Mononuclear cell (primary cell): ENCODE results near the gene WHAMM. TPM values are rescaled to one million over a fixed set of nuclear protein-coding genes. Genes with fewer than 3 reads are reported as not detected.
A peak's percentile ranks its signal among the peaks of the same experiment; 100 is the strongest.

ENCODE experiments used
- H3K27me3 ChIP-seq: 2 replicates; pipeline ENCODE4 v1.6.0; 2011; ENCODE audit warnings: low read length, control low read depth; ENCODE audit not compliant: insufficient read depth
- H3K4me1 ChIP-seq: 2 replicates; pipeline ENCODE4 v1.5.1; 2011; ENCODE audit warnings: mild to moderate bottlenecking, low read length, control low read depth; ENCODE audit not compliant: insufficient read depth
- H3K4me3 ChIP-seq: 2 replicates; pipeline ENCODE4 v1.5.1; 2011; ENCODE audit warnings: mild to moderate bottlenecking, low read length, moderate library complexity
- H3K9me3 ChIP-seq: 2 replicates; pipeline ENCODE4 v1.5.1; 2011; ENCODE audit warnings: low read depth, mild to moderate bottlenecking, control low read depth, low read length
- total RNA-seq: library from RNA; depleted of rRNA; stranded (reverse); fragments of >200 nt; gene quantifications from one replicate; pipeline ENCODE4 v1.2.3, GENCODE V29; 2012

Gene WHAMM
- total RNA-seq, 1 donor, result 73.6 TPM

- H3K9me3 ChIP-seq, result no peaks in the 10 kb centered on the region
- H3K4me3 ChIP-seq, result no peak overlapping the region
- H3K4me1 ChIP-seq, result no peaks in the 10 kb centered on the region
- H3K27me3 ChIP-seq, result no peaks in the 10 kb centered on the region
Observed at GRCh38 chr15:82792068-82792467, 17.4 kb upstream of the WHAMM start.

DNA sequence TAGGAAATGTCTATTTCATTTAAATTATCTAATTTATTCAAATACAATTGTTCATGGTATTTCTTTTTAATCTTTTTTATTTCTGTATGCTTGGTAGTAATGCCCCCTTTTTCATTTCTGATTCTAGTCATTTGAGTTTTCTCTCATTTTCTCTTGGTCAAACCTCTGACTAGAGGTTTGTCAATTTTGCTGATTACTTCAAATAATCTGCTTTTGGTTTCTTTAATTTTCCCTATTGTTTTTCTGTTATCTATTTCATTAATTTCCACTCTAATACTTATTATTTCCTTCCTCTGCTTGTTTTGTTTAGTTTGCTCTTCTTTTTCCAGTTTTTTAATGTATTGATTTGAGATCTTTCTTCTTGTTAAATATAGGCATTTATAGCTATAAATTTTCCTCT lies 15.7 kb upstream of the WHAMM start:
- Histone ChIP-seq H3K4me3 (no peak overlapping the region), H3K4me1 (no peaks in the 10 kb centered on the region), H3K9me3 (no peaks in the 10 kb centered on the region), H3K27me3 (no peaks in the 10 kb centered on the region)

- Histone ChIP-seq H3K27me3 (no peaks in the 10 kb centered on the region), H3K4me1 (no peaks in the 10 kb centered on the region)
Observed at GRCh38 chr15:82798104-82798503, 11.3 kb upstream of the WHAMM start.

GRCh38 chr15:82798531-82799166 lies 10.8 kb upstream of the WHAMM start:
- H3K27me3 ChIP-seq, result no peaks in the 10 kb centered on the region
- H3K4me3 ChIP-seq, result no peak overlapping the region
- H3K9me3 ChIP-seq, result no peaks in the 10 kb centered on the region
- no peaks in the 10 kb centered on the region for H3K4me1 ChIP-seq

More at GRCh38 chr15:82798104-82798503, 11.3 kb upstream of the WHAMM start:
- H3K4me3 ChIP-seq, result no peak overlapping the region
- H3K9me3 ChIP-seq, result no peaks in the 10 kb centered on the region

GRCh38 chr15:82799183-82799841 lies 10.1 kb upstream of the WHAMM start:
- Histone ChIP-seq H3K4me1 (no peaks in the 10 kb centered on the region), H3K27me3 (no peaks in the 10 kb centered on the region), H3K4me3 (no peak overlapping the region), H3K9me3 (no peaks in the 10 kb centered on the region)

DNA sequence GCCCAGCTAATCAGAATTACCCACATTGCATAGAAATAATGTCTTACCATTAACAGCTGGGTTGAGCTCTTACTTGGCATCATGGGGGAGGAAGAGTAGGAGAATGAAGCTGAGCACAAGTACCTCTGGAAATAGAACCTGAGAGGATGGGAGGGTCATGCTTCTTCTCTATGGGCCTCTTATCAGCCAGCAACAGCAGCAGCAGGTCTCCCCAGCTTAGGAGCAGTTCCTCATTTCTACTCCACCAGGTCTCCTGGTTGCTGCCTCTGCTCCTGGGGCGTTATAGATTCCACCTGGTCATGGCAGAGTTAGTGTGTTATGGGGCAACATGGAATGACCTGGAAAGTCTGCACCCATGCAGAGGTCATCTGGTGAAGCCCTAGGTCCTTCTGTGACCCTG lies 6.9 kb upstream of the WHAMM start:
- Histone ChIP-seq H3K9me3 (no peaks in the 10 kb centered on the region), H3K27me3 (no peaks in the 10 kb centered on the region), H3K4me3 (no peak overlapping the region), H3K4me1 (no peaks in the 10 kb centered on the region)

GRCh38 chr15:82803793-82804574 lies 5.4 kb upstream of the WHAMM start:
- H3K9me3 ChIP-seq, result no peaks in the 10 kb centered on the region
- peaks cover 4% of the 10 kb centered on the region for H3K4me1 ChIP-seq
- no peak overlapping the region for H3K4me3 ChIP-seq
- no peaks in the 10 kb centered on the region for H3K27me3 ChIP-seq

DNA sequence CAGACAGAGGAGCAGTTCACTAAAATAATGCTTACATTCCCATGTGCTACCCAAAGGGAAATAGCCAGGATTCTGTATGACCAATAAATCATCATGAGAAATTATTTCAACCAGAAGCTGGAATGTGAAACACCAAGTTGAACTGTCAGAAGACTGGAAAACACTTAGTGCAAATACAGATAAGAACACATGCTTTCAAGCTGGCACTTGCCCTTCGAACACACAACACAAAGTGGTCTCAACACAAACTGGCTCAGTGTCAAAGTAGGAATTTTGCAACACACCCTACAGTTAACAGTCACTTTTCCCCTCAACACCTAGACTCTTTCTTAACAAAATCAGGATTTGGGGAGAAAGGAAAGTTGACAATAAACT lies 4.9 kb upstream of the WHAMM start:
- no peak overlapping the region for H3K4me3 ChIP-seq
- H3K27me3 ChIP-seq, result no peaks in the 10 kb centered on the region
- no peaks in the 10 kb centered on the region for H3K9me3 ChIP-seq
- peaks cover 7% of the 10 kb centered on the region for H3K4me1 ChIP-seq

DNA sequence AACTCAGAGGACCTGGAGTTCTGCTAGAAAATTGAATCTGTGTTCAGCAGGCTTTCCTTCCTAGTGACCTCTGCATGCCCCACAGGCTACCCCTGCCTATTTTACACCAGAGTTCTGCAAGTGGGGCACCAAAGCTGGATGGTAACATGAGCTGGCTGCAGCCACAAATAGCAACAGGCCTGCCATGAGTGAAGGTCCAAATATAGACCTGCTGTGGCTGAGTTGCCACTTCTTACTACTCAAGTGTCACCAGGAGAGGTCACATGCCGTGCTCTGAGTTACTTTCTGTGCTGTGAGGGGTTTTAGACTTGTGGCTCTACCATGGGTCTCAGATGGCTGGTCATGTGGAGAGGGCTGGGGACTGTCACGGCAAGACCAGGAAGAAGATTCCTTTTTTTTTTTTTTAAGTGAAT lies 3.4 kb upstream of the WHAMM start, which contains the start of gene FSD2:
TSS of gene FSD2 (minus strand) at position 76 of the 413 bp plus-strand sequence. CDS start 18,679 bp downstream, outside the sequence.
- no peaks in the 10 kb centered on the region for H3K9me3 ChIP-seq
- H3K27me3 ChIP-seq, result no peaks in the 10 kb centered on the region
- H3K4me3 ChIP-seq, result no peak within 1 kb of the TSS
- H3K4me1 ChIP-seq, result peaks cover 8% of the 10 kb centered on the region

- no peak overlapping the region for H3K4me3 ChIP-seq
- no peaks in the 10 kb centered on the region for H3K27me3 ChIP-seq
- H3K9me3 ChIP-seq, result no peaks in the 10 kb centered on the region
- peaks cover 20% of the 10 kb centered on the region for H3K4me1 ChIP-seq
Observed at GRCh38 chr15:82807920-82808633, 1.4 kb upstream of the WHAMM start.

DNA sequence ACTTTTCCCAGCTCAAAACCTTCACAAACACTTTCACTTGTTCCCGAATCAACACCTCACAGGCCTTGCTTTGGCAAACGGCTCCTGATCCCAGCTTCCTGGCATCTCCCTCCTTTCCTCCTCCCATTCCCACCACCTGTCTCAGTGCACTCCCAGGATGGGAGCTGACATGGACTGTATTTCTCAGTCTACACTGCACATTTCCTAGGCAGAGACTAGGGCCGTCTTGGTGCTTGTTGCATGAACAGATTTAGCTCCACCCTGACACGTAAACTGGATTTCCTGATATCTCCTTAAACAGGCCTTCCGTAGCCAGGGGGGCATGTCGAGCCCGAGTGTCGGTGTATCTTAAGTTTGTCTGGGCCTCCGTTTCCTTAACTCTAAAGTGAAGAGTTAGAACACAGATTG lies 790 bp upstream of the WHAMM start:
- no peaks in the 10 kb centered on the region for H3K27me3 ChIP-seq
- H3K4me3 ChIP-seq, result no peak overlapping the region
- no peaks in the 10 kb centered on the region for H3K9me3 ChIP-seq
- peaks cover 20% of the 10 kb centered on the region for H3K4me1 ChIP-seq

DNA sequence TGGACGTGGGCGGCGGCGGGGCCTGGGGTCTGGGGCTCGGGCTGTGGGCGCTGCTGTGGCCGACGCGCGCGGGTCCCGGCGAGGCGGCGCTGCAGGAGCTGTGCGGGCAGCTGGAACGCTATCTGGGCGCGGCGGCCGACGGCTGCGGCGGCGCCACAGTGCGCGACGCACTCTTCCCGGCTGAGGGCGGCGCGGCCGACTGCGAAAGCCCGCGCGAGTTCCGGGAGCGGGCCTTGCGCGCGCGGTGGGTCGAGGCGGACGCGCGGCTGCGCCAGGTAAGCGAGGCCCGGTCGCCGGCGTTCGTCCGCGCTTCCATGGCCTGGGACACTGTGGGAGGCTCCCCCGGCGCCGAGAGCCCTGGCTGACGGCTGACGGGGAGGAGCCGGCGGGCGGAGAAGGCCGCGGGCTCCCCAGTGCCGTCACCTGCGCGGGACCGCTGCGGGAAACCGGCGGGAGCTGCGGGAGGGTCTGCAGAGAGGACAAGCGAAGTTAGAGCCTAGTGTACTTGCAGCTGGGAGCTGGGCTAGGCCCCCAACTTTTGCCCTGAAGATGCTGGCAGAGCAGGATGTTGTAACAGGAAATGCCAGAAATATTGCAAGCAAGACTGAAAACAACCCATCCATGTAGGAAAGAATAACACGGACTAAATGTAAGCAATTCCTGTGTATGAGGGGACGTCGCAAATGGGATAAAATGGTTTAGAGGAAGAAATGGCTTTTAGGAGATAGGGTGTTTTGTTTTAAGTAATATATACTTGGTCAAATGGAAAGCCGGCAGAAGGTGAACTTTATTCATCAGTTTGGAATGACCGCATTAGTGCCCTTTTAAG lies 847 bp downstream of the WHAMM start:
- Histone ChIP-seq H3K4me3 (peak overlapping the region; percentile 94), H3K4me1 (peaks cover 20% of the 10 kb centered on the region), H3K9me3 (no peaks in the 10 kb centered on the region), H3K27me3 (no peaks in the 10 kb centered on the region)

GRCh38 chr15:82810890-82811426 lies 1.5 kb downstream of the WHAMM start:
- Histone ChIP-seq H3K9me3 (no peaks in the 10 kb centered on the region), H3K4me1 (peaks cover 20% of the 10 kb centered on the region), H3K27me3 (no peaks in the 10 kb centered on the region), H3K4me3 (peak overlapping the region; percentile 94)

DNA sequence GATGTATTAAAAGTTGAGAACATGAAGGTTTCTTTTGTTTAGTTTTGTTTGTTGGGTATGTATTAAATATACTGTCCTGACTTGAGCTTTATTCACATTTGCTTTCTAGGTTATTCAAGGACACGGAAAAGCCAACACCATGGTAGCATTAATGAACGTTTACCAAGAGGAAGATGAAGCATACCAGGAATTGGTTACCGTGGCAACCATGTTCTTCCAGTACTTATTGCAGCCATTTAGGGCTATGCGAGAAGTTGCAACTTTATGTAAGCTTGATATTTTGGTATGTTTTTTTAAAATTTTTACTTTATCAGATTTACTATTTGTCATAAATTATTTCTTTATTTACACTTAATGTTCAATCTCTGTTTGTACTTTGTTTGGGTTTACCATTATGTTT lies 3.6 kb downstream of the WHAMM start:
- no peaks in the 10 kb centered on the region for H3K27me3 ChIP-seq
- no peaks in the 10 kb centered on the region for H3K9me3 ChIP-seq
- no peak overlapping the region for H3K4me3 ChIP-seq
- peaks cover 20% of the 10 kb centered on the region for H3K4me1 ChIP-seq
